ENCODE data around the gene ATP1B1.

ATP1B1 gene

GRCh38 chr1:169106095-169106920 is at the start of gene ATP1B1:
Gene ATP1B1, plus strand, starts transcription at chr1:169106690. Its CDS starts 140 bp downstream, at chr1:169106830.
- TF ChIP-seq Cebpa-rat (IDR thresholded peaks at IDR 0.05): no peak
- peaks cover 18% of the 10 kb centered on the region for H3K27me3 ChIP-seq
- H3K9me3 ChIP-seq: no peaks in the 10 kb centered on the region
- peak within 1 kb of the TSS; percentile 79 for H3K9ac ChIP-seq
- H3K4me1 ChIP-seq: peaks cover 31% of the 10 kb centered on the region
- no peaks in the 10 kb centered on the region for H4K20me1 ChIP-seq
- peak within 1 kb of the TSS; percentile 83 for H3K4me3 ChIP-seq
- H3K27ac ChIP-seq: peak within 1 kb of the TSS; percentile 77
- peak within 1 kb of the TSS; percentile 97 for H3K4me2 ChIP-seq
- no peaks in the 10 kb centered on the region for H3K36me3 ChIP-seq

- Histone ChIP-seq H3K4me2 (no peak overlapping the region), H3K4me3 (no peak overlapping the region), H3K27ac (no peak overlapping the region)
Measured at GRCh38 chr1:169059421-169059820, 47.1 kb upstream of the ATP1B1 start.

GRCh38 chr1:169060043-169060722 is 46.3 kb upstream of the ATP1B1 start:
- no peak overlapping the region for H3K9ac ChIP-seq
- TF ChIP-seq Cebpa-rat (IDR thresholded peaks at IDR 0.05): no peak
- no peak overlapping the region for H3K27ac ChIP-seq
- H3K27me3 ChIP-seq: no peaks in the 10 kb centered on the region
- H3K4me1 ChIP-seq: peaks cover 14% of the 10 kb centered on the region
- H3K9me3 ChIP-seq: 0 out of 2 replicates have a peak, but pooled peaks cover 5% of the 10 kb centered on the region
- H3K36me3 ChIP-seq: no peaks in the 10 kb centered on the region
- H3K4me2 ChIP-seq: no peak overlapping the region
- H3K4me3 ChIP-seq: no peak overlapping the region
- no peaks in the 10 kb centered on the region for H4K20me1 ChIP-seq

More at GRCh38 chr1:169059421-169059820, 47.1 kb upstream of the ATP1B1 start:
- H3K27me3 ChIP-seq: no peaks in the 10 kb centered on the region
- peaks cover 14% of the 10 kb centered on the region for H3K4me1 ChIP-seq
- 0 out of 2 replicates have a peak, but pooled peaks cover 5% of the 10 kb centered on the region for H3K9me3 ChIP-seq
- H4K20me1 ChIP-seq: no peaks in the 10 kb centered on the region
- TF ChIP-seq Cebpa-rat (IDR thresholded peaks at IDR 0.05): no peak
- no peaks in the 10 kb centered on the region for H3K36me3 ChIP-seq
- no peak overlapping the region for H3K9ac ChIP-seq

GRCh38 chr1:169060919-169061639 is 45.4 kb upstream of the ATP1B1 start:
- H3K4me3 ChIP-seq: no peak overlapping the region
- H3K4me2 ChIP-seq: no peak overlapping the region
- H3K9me3 ChIP-seq: 0 out of 2 replicates have a peak, but pooled peaks cover 5% of the 10 kb centered on the region
- H3K9ac ChIP-seq: no peak overlapping the region
- no peak for TF ChIP-seq Cebpa-rat (IDR thresholded peaks at IDR 0.05)
- peaks cover 14% of the 10 kb centered on the region for H3K4me1 ChIP-seq
- H3K27ac ChIP-seq: no peak overlapping the region
- H3K36me3 ChIP-seq: no peaks in the 10 kb centered on the region
- H4K20me1 ChIP-seq: no peaks in the 10 kb centered on the region
- no peaks in the 10 kb centered on the region for H3K27me3 ChIP-seq

GRCh38 chr1:169062152-169062551 is 44.3 kb upstream of the ATP1B1 start:
- no peak overlapping the region for H3K9ac ChIP-seq
- no peak overlapping the region for H3K4me3 ChIP-seq
- no peak overlapping the region for H3K27ac ChIP-seq
- peaks cover 14% of the 10 kb centered on the region for H3K4me1 ChIP-seq
- H3K27me3 ChIP-seq: no peaks in the 10 kb centered on the region
- no peaks in the 10 kb centered on the region for H4K20me1 ChIP-seq
- peaks cover 9% of the 10 kb centered on the region for H3K9me3 ChIP-seq
- no peak overlapping the region for H3K4me2 ChIP-seq
- H3K36me3 ChIP-seq: no peaks in the 10 kb centered on the region
- no peak for TF ChIP-seq Cebpa-rat (IDR thresholded peaks at IDR 0.05)

GRCh38 chr1:169064103-169064502 is 42.4 kb upstream of the ATP1B1 start:
- Histone ChIP-seq H3K27me3 (no peaks in the 10 kb centered on the region), H3K4me3 (no peak overlapping the region), H3K4me1 (no peaks in the 10 kb centered on the region), H3K27ac (no peak overlapping the region), H3K36me3 (no peaks in the 10 kb centered on the region), H3K9ac (no peak overlapping the region), H3K9me3 (peaks cover 10% of the 10 kb centered on the region), H4K20me1 (no peaks in the 10 kb centered on the region), H3K4me2 (no peak overlapping the region)
- no peak for TF ChIP-seq Cebpa-rat (IDR thresholded peaks at IDR 0.05)

GRCh38 chr1:169070547-169070946 is 35.9 kb upstream of the ATP1B1 start:
- no peak overlapping the region for H3K9ac ChIP-seq
- no peaks in the 10 kb centered on the region for H4K20me1 ChIP-seq
- H3K9me3 ChIP-seq: peaks cover 5% of the 10 kb centered on the region
- TF ChIP-seq Cebpa-rat (IDR thresholded peaks at IDR 0.05): no peak
- H3K27ac ChIP-seq: no peak overlapping the region
- H3K4me1 ChIP-seq: no peaks in the 10 kb centered on the region
- H3K36me3 ChIP-seq: no peaks in the 10 kb centered on the region
- no peak overlapping the region for H3K4me2 ChIP-seq
- H3K4me3 ChIP-seq: no peak overlapping the region
- H3K27me3 ChIP-seq: no peaks in the 10 kb centered on the region

- no peak overlapping the region for H3K9ac ChIP-seq
- H3K4me1 ChIP-seq: no peaks in the 10 kb centered on the region
- H3K27me3 ChIP-seq: no peaks in the 10 kb centered on the region
- H3K36me3 ChIP-seq: no peaks in the 10 kb centered on the region
- H3K27ac ChIP-seq: no peak overlapping the region
- H3K4me2 ChIP-seq: no peak overlapping the region
- H3K9me3 ChIP-seq: peaks cover 5% of the 10 kb centered on the region
- no peak for TF ChIP-seq Cebpa-rat (IDR thresholded peaks at IDR 0.05)
- no peak overlapping the region for H3K4me3 ChIP-seq
- H4K20me1 ChIP-seq: no peaks in the 10 kb centered on the region
Measured at GRCh38 chr1:169070958-169071357, 35.5 kb upstream of the ATP1B1 start.

GRCh38 chr1:169072945-169073725 is 33.4 kb upstream of the ATP1B1 start:
- Histone ChIP-seq H3K4me1 (no peaks in the 10 kb centered on the region), H3K4me3 (no peak overlapping the region), H3K9me3 (no peaks in the 10 kb centered on the region), H3K36me3 (no peaks in the 10 kb centered on the region), H3K9ac (no peak overlapping the region), H3K4me2 (no peak overlapping the region), H3K27me3 (no peaks in the 10 kb centered on the region), H3K27ac (no peak overlapping the region), H4K20me1 (no peaks in the 10 kb centered on the region)
- TF ChIP-seq Cebpa-rat (IDR thresholded peaks at IDR 0.05): no peak

All from BLaER1 (cell line).